ENCODE data around the gene GTSE1. TPM values are rescaled to one million over a fixed set of nuclear protein-coding genes. Genes with fewer than 3 reads are reported as not detected.

GTSE1 gene
- total RNA-seq, 1 experiment from 2014 or later = 42.6 TPM

DNA sequence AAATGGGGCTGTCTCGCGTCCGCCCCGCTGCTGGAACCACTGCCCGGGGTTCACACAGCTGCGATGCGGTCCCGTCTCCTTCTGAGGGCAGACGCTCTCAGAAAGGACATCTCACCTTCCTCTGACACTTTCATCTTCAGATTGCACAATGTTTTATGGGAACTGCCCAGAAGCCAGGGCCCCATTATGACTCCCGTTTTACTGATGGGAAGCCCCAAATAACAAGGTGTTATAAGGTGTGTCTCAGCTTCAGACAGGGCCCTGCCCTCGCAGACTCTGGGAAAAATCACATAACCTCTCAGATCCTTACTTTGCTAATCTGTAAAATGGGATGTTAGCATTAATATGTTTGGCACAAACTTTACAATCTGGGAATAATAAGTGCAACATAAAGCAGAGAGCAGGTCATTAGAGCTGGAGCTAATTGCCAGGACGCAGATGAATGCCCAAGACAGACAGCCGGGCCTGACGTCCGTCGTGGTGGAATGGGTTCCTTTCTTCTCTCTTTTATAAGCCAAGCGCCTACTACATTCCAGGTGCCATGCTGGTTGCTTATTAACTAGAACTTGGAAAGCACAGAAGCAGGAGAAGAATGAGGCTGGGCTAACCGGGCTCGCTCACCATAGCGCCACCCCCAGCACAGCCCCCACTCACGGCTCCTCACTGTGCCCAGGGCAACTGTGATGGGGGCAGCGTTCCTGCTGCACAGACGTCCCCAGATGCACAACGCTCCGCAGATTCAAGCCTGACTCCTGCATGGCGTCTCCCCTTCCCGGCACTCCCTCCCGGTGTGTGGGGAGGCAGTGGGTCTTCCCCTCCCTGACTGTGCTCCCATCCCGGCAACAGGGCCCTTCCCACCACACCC is 82.6 kb downstream of the GTSE1 start:
- no peaks in the 10 kb centered on the region for H3K27me3 Mint-ChIP-seq (ENCODE audit: low read depth)
- H3K27ac ChIP-seq (ENCODE audit: insufficient read length, low read depth, low read length) = no peak overlapping the region
- H3K56ac ChIP-seq (ENCODE audit: insufficient read length, low read depth, low read length) = no peak overlapping the region
- H3K9me3 ChIP-seq (ENCODE audit: control insufficient read depth, low read depth, low read length) = no peaks in the 10 kb centered on the region
- no peak overlapping the region for H3K18ac ChIP-seq (ENCODE audit: insufficient read length, low read depth, low read length)
- no peak overlapping the region for H2AK5ac ChIP-seq (ENCODE audit: insufficient read length, low read length)
- no peaks in the 10 kb centered on the region for H3K79me1 ChIP-seq (ENCODE audit: insufficient read depth, low read depth, low read length, poor library complexity, severe bottlenecking)
- H3K9ac ChIP-seq (ENCODE audit: extremely low read depth, insufficient read length, low read length) = no peak overlapping the region
- peaks cover 14 to 42% (median 28%) of the 10 kb centered on the region in 3 experiments for H3K36me3 Mint-ChIP-seq (ENCODE audit: insufficient read depth in 1 of 3, low read depth in 3 of 3)
- no peak overlapping the region for H4K91ac ChIP-seq (ENCODE audit: insufficient read length, low read depth, low read length)
- peaks cover 42 to 47% of the 10 kb centered on the region in 2 experiments for H3K4me1 Mint-ChIP-seq
- no peak for DNase-seq
- peaks cover 4% of the 10 kb centered on the region for H3K23me2 ChIP-seq (ENCODE audit: insufficient read length, low read depth, low read length, poor library complexity, severe bottlenecking)
- H2BK20ac ChIP-seq (ENCODE audit: low read depth, low read length, poor library complexity, severe bottlenecking) = no peak overlapping the region
- H4K8ac ChIP-seq (replicated peaks; ENCODE audit: insufficient read length, low read depth, low read length) = no peak overlapping the region
- H4K5ac ChIP-seq (ENCODE audit: insufficient read length, low read depth, low read length) = no peak overlapping the region
- H3K4ac ChIP-seq (ENCODE audit: low read depth, low read length) = no peak overlapping the region
- no CpG with 5 or more reads among the region's 29 CpGs for WGBS (ENCODE audit: extremely low coverage, insufficient read length, low lambda C conversion rate)
- no peak overlapping the region for H3K23ac ChIP-seq (ENCODE audit: insufficient read length, low read depth, low read length)
- peaks cover 2% of the 10 kb centered on the region for H4K20me1 ChIP-seq (ENCODE audit: control insufficient read depth, insufficient read depth, insufficient read length)
- no peaks in the 10 kb centered on the region for H3K27me3 ChIP-seq (ENCODE audit: insufficient read depth, low read length)
- H3K9me3 Mint-ChIP-seq = peaks cover 5 to 7% of the 10 kb centered on the region in 2 experiments; a peak in 2 of 5 replicates
- H3K79me2 ChIP-seq (ENCODE audit: insufficient read depth, low read length) = no peaks in the 10 kb centered on the region
- H2BK120ac ChIP-seq (ENCODE audit: low read depth, low read length, poor library complexity, severe bottlenecking) = no peak overlapping the region
- no peak overlapping the region for H3T11ph ChIP-seq (ENCODE audit: low read length)
- H3K4me1 ChIP-seq (ENCODE audit: insufficient read depth, low read length) = peaks cover 6% of the 10 kb centered on the region; the same call in 1 of the 2 replicates
- H2BK15ac ChIP-seq (ENCODE audit: low read depth, low read length) = no peak overlapping the region
- H3K27ac Mint-ChIP-seq = peak overlapping the region in 2 of 3 experiments; percentile 81 to 83; a peak in 5 of 7 replicates
- TF ChIP-seq CTCF (conservative IDR thresholded peaks at IDR 0.05) = no peak
- H3K14ac ChIP-seq (ENCODE audit: insufficient read depth, low read length) = no peak overlapping the region
- H2BK12ac ChIP-seq (ENCODE audit: insufficient read length, low read depth, low read length) = no peak overlapping the region
- H2BK5ac ChIP-seq (ENCODE audit: insufficient read length, low read length) = no peak overlapping the region
- H2AFZ ChIP-seq (ENCODE audit: low read length) = no peak overlapping the region
- H3K4me2 ChIP-seq (ENCODE audit: insufficient read depth, insufficient read length, low read length) = no peak overlapping the region
- peak overlapping the region; percentile 7 to 53; a peak in 1 of 5 replicates for H3K4me3 Mint-ChIP-seq

Data from H9 (cell line).